C4-2B (cell line): ENCODE results near the gene COQ10B.

Source experiments
- CTCF ChIP-seq: fragments of 450-650 bp; conservative IDR thresholded peaks from 2 replicates; pipeline ENCODE4 v1.5.1; 2017; ENCODE audit warnings: mild to moderate bottlenecking
- ZFX ChIP-seq: fragments of 450-650 bp; IDR thresholded peaks from 2 replicates; pipeline ENCODE4 v1.6.1; 2017

DNA sequence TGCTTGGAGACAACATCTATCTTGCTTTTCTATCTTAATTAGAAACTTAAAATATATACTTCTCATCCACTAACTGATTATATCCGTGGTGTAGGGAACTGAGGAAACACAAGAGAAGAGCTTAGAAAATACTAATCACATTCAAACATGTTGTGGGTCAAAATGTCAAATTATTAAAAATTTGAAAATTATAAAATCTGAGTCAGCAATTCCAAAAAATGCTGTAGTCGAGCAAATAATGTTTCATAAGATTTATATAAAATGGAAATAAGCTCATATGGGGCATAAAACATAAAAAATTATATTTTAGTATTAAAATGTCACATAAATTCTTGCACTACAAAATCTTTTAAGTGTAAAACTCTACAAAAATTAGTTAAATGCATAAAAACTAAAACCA lies 47.8 kb upstream of the COQ10B start:
- TF ChIP-seq CTCF: no peak
- TF ChIP-seq ZFX: no peak
